D721Med (cell line): ENCODE measurements around the gene IRF3.

Experiments
- DNase-seq: peaks from one replicate; pipeline ENCODE4 v3.0.0; 2011; ENCODE audit warnings: low spot score; ENCODE audit not compliant: insufficient read length
- FAIRE-seq: peaks from 2 replicates; lab custom pipeline; 2011; peaks lifted over from hg19 to GRCh38; lab: Jason Lieb, UNC
- CTCF ChIP-seq: IDR thresholded peaks from 2 replicates; pipeline ENCODE4 v1.5.1; 2012; ENCODE audit warnings: mild to moderate bottlenecking, control low read depth; ENCODE audit not compliant: insufficient read depth; ENCODE audit errors: missing control alignments

Gene IRF3

GRCh38 chr19:49657493-49658138, 8.0 kb downstream of the IRF3 start:
- no peak for TF ChIP-seq CTCF
- DNase-seq (no peak), FAIRE-seq (no peak)

- FAIRE-seq (no peak), DNase-seq (no peak)
- TF ChIP-seq CTCF = no peak
Observed at GRCh38 chr19:49656456-49657109, 9.1 kb downstream of the IRF3 start.

- FAIRE-seq = no peak
- no peak for DNase-seq
- no peak for TF ChIP-seq CTCF
Observed at GRCh38 chr19:49655570-49656455, 9.8 kb downstream of the IRF3 start.

GRCh38 chr19:49654581-49654980, 11.1 kb downstream of the IRF3 start:
- DNase-seq (no peak), FAIRE-seq (no peak)
- no peak for TF ChIP-seq CTCF

GRCh38 chr19:49653466-49653806, 12.2 kb downstream of the IRF3 start:
- TF ChIP-seq CTCF = no peak
- no peak for FAIRE-seq
- DNase-seq = no peak

GRCh38 chr19:49652551-49653465, 12.8 kb downstream of the IRF3 start:
- no peak for FAIRE-seq
- no peak for TF ChIP-seq CTCF
- no peak for DNase-seq
